ENCODE results near the gene NF2.

NF2 gene

GRCh38 chr22:29693671-29694070 lies 90.2 kb downstream of the NF2 start:
- peaks cover 15% of the 10 kb centered on the region for H3K36me3 ChIP-seq (ENCODE audit: insufficient read depth, low read length)
- H3K27me3 ChIP-seq (ENCODE audit: insufficient read depth, low read length) = no peaks in the 10 kb centered on the region
- H3K4me1 ChIP-seq (ENCODE audit: insufficient read depth, low read length) = peaks cover 9% of the 10 kb centered on the region
- H3K9me3 ChIP-seq (ENCODE audit: low read length) = no peaks in the 10 kb centered on the region
- H2AFZ ChIP-seq (ENCODE audit: low read depth, low read length) = no peak overlapping the region
- H3K4me3 ChIP-seq (ENCODE audit: low read length) = no peak overlapping the region

- Histone ChIP-seq H3K27me3 (ENCODE audit: insufficient read depth, low read length) (no peaks in the 10 kb centered on the region), H2AFZ (ENCODE audit: low read depth, low read length) (no peak overlapping the region), H3K4me3 (ENCODE audit: low read length) (no peak overlapping the region), H3K9me3 (ENCODE audit: low read length) (no peaks in the 10 kb centered on the region), H3K4me1 (ENCODE audit: insufficient read depth, low read length) (peaks cover 1% of the 10 kb centered on the region), H3K36me3 (ENCODE audit: insufficient read depth, low read length) (peaks cover 15% of the 10 kb centered on the region)
These were observed 91.9 kb downstream of the NF2 start for GRCh38 chr22:29695129-29695926.

- no peak overlapping the region for H3K4me3 ChIP-seq (ENCODE audit: low read length)
- H3K9me3 ChIP-seq (ENCODE audit: low read length) = no peaks in the 10 kb centered on the region
- peaks cover 6% of the 10 kb centered on the region for H3K4me1 ChIP-seq (ENCODE audit: insufficient read depth, low read length)
- peaks cover 13% of the 10 kb centered on the region for H3K36me3 ChIP-seq (ENCODE audit: insufficient read depth, low read length)
- H2AFZ ChIP-seq (ENCODE audit: low read depth, low read length) = no peak overlapping the region
- H3K27me3 ChIP-seq (ENCODE audit: insufficient read depth, low read length) = peaks cover 11% of the 10 kb centered on the region
These were observed 94.6 kb downstream of the NF2 start for GRCh38 chr22:29697853-29698598.

- Histone ChIP-seq H3K36me3 (ENCODE audit: insufficient read depth, low read length) (peaks cover 5% of the 10 kb centered on the region), H3K27me3 (ENCODE audit: insufficient read depth, low read length) (peaks cover 14% of the 10 kb centered on the region), H3K4me3 (ENCODE audit: low read length) (no peak overlapping the region), H3K4me1 (ENCODE audit: insufficient read depth, low read length) (peaks cover 26% of the 10 kb centered on the region), H2AFZ (ENCODE audit: low read depth, low read length) (no peak overlapping the region), H3K9me3 (ENCODE audit: low read length) (no peaks in the 10 kb centered on the region)
These were observed 96.9 kb downstream of the NF2 start for GRCh38 chr22:29700206-29700899.

- peaks cover 14% of the 10 kb centered on the region for H3K27me3 ChIP-seq (ENCODE audit: insufficient read depth, low read length)
- peaks cover under 1% of the 10 kb centered on the region for H3K36me3 ChIP-seq (ENCODE audit: insufficient read depth, low read length)
- no peak overlapping the region for H3K4me3 ChIP-seq (ENCODE audit: low read length)
- H2AFZ ChIP-seq (ENCODE audit: low read depth, low read length) = no peak overlapping the region
- no peaks in the 10 kb centered on the region for H3K9me3 ChIP-seq (ENCODE audit: low read length)
- H3K4me1 ChIP-seq (ENCODE audit: insufficient read depth, low read length) = peaks cover 30% of the 10 kb centered on the region
These were observed 97.4 kb downstream of the NF2 start for GRCh38 chr22:29700900-29701154.

- Histone ChIP-seq H3K4me3 (ENCODE audit: low read length) (no peak overlapping the region), H3K9me3 (ENCODE audit: low read length) (no peaks in the 10 kb centered on the region), H3K4me1 (ENCODE audit: insufficient read depth, low read length) (peaks cover 36% of the 10 kb centered on the region), H3K36me3 (ENCODE audit: insufficient read depth, low read length) (no peaks in the 10 kb centered on the region), H3K27me3 (ENCODE audit: insufficient read depth, low read length) (peaks cover 14% of the 10 kb centered on the region), H2AFZ (ENCODE audit: low read depth, low read length) (no peak overlapping the region)
These were observed 97.9 kb downstream of the NF2 start for GRCh38 chr22:29701155-29701999.

GRCh38 chr22:29702000-29702930 lies 98.8 kb downstream of the NF2 start:
- Histone ChIP-seq H3K27me3 (ENCODE audit: insufficient read depth, low read length) (peaks cover 14% of the 10 kb centered on the region), H2AFZ (ENCODE audit: low read depth, low read length) (no peak overlapping the region), H3K4me1 (ENCODE audit: insufficient read depth, low read length) (peaks cover 42% of the 10 kb centered on the region), H3K36me3 (ENCODE audit: insufficient read depth, low read length) (no peaks in the 10 kb centered on the region), H3K4me3 (ENCODE audit: low read length) (no peak overlapping the region), H3K9me3 (ENCODE audit: low read length) (no peaks in the 10 kb centered on the region)

GRCh38 chr22:29702931-29703501 lies 99.6 kb downstream of the NF2 start:
- Histone ChIP-seq H2AFZ (ENCODE audit: low read depth, low read length) (no peak overlapping the region), H3K9me3 (ENCODE audit: low read length) (no peaks in the 10 kb centered on the region), H3K36me3 (ENCODE audit: insufficient read depth, low read length) (no peaks in the 10 kb centered on the region), H3K4me3 (ENCODE audit: low read length) (no peak overlapping the region), H3K27me3 (ENCODE audit: insufficient read depth, low read length) (peaks cover 14% of the 10 kb centered on the region), H3K4me1 (ENCODE audit: insufficient read depth, low read length) (peaks cover 42% of the 10 kb centered on the region)

GRCh38 chr22:29703569-29704195 lies 100.2 kb downstream of the NF2 start:
- Histone ChIP-seq H3K36me3 (ENCODE audit: insufficient read depth, low read length) (no peaks in the 10 kb centered on the region), H2AFZ (ENCODE audit: low read depth, low read length) (no peak overlapping the region), H3K4me1 (ENCODE audit: insufficient read depth, low read length) (peaks cover 42% of the 10 kb centered on the region), H3K27me3 (ENCODE audit: insufficient read depth, low read length) (peaks cover 14% of the 10 kb centered on the region), H3K4me3 (ENCODE audit: low read length) (no peak overlapping the region), H3K9me3 (ENCODE audit: low read length) (no peaks in the 10 kb centered on the region)

- H2AFZ ChIP-seq (ENCODE audit: low read depth, low read length) = no peak overlapping the region
- H3K27me3 ChIP-seq (ENCODE audit: insufficient read depth, low read length) = peaks cover 17% of the 10 kb centered on the region
- peaks cover 42% of the 10 kb centered on the region for H3K4me1 ChIP-seq (ENCODE audit: insufficient read depth, low read length)
- H3K4me3 ChIP-seq (ENCODE audit: low read length) = no peak overlapping the region
- no peaks in the 10 kb centered on the region for H3K36me3 ChIP-seq (ENCODE audit: insufficient read depth, low read length)
- no peaks in the 10 kb centered on the region for H3K9me3 ChIP-seq (ENCODE audit: low read length)
These were observed 101.3 kb downstream of the NF2 start for GRCh38 chr22:29704528-29705285.

GRCh38 chr22:29705651-29706050 lies 102.2 kb downstream of the NF2 start:
- H3K4me1 ChIP-seq (ENCODE audit: insufficient read depth, low read length) = peaks cover 39% of the 10 kb centered on the region
- no peak overlapping the region for H3K4me3 ChIP-seq (ENCODE audit: low read length)
- H2AFZ ChIP-seq (ENCODE audit: low read depth, low read length) = no peak overlapping the region
- H3K9me3 ChIP-seq (ENCODE audit: low read length) = no peaks in the 10 kb centered on the region
- H3K27me3 ChIP-seq (ENCODE audit: insufficient read depth, low read length) = peaks cover 17% of the 10 kb centered on the region
- no peaks in the 10 kb centered on the region for H3K36me3 ChIP-seq (ENCODE audit: insufficient read depth, low read length)
